A673 (cell line): ENCODE results near the gene ACTN4. TPM values are rescaled to one million over a fixed set of nuclear protein-coding genes. Genes with fewer than 3 reads are reported as not detected.
"Not testable (repeated sequence)": the region's sequence is repeated elsewhere in the genome, so short reads cannot be mapped to it uniquely, and the experiment has no call there.

Experiments used
- Bru-seq: library from RNA; stranded (reverse); fragments of 400-500 nt; gene quantifications from one replicate; lab custom pipeline; 2021; lab: Mats Ljungman, UMichigan
- BruChase-seq, 2 experiments: library from RNA; stranded (reverse); fragments of 400-500 nt; gene quantifications; one replicate each; lab custom pipeline; 2021; lab: Mats Ljungman, UMichigan
- BruUV-seq: library from RNA; stranded (reverse); fragments of 400-500 nt; replicated peaks from 2 replicates; lab custom pipeline; 2021; lab: Mats Ljungman, UMichigan
- CTCF ChIA-PET: fragments of 300-600 bp; sonication (Branson Sonifier 250); formaldehyde crosslinking; loops from one replicate; lab custom pipeline; 2022; ENCODE audit warnings: antibody characterized with exemption; lab: Charles Lee
- POLR2A ChIA-PET: fragments of 300-600 bp; sonication (Branson Sonifier 250); formaldehyde crosslinking; loops from one replicate; lab custom pipeline; 2022; ENCODE audit warnings: antibody characterized with exemption; ENCODE audit not compliant: low non-redundant PET; lab: Charles Lee
- DNase-seq: peaks from one replicate; pipeline ENCODE4 v3.0.0-alpha.2; 2015; ENCODE audit warnings: low spot score
- H3K27ac ChIP-seq: fragments of 200-600 bp; sonication (generic); 2 replicates; pipeline ENCODE4 v1.5.1; 2016; ENCODE audit warnings: mixed run types, low read depth, mild to moderate bottlenecking, mixed read lengths, antibody characterized with exemption, low read length; ENCODE audit not compliant: poor library complexity, severe bottlenecking
- H3K27me3 ChIP-seq: fragments of 200-600 bp; sonication (generic); replicated peaks from 2 replicates; pipeline ENCODE4 v1.6.1; 2017; ENCODE audit warnings: mixed run types, low read depth, mild to moderate bottlenecking, mixed read lengths, antibody characterized with exemption, low read length; ENCODE audit not compliant: insufficient read depth, poor library complexity
- H3K36me3 ChIP-seq: fragments of 200-600 bp; sonication (generic); 2 replicates; pipeline ENCODE4 v1.6.1; 2016; ENCODE audit warnings: mixed run types, mild to moderate bottlenecking, mixed read lengths, antibody characterized with exemption, low read length; ENCODE audit not compliant: insufficient read depth, poor library complexity, severe bottlenecking
- H3K4me1 ChIP-seq: fragments of 200-600 bp; sonication (generic); 2 replicates; pipeline ENCODE4 v1.6.1; 2017; ENCODE audit warnings: mixed run types, mild to moderate bottlenecking, mixed read lengths, antibody characterized with exemption, low read length; ENCODE audit not compliant: insufficient read depth, poor library complexity, severe bottlenecking
- H3K4me3 ChIP-seq: fragments of 200-600 bp; sonication (generic); 2 replicates; pipeline ENCODE4 v1.5.1; 2016; ENCODE audit warnings: low read depth, mixed run types, mild to moderate bottlenecking, mixed read lengths, low read length; ENCODE audit not compliant: poor library complexity, severe bottlenecking
- H3K9me3 ChIP-seq: fragments of 200-600 bp; sonication (generic); 2 replicates; pipeline ENCODE4 v1.6.1; 2016; ENCODE audit warnings: mixed run types, low read depth, mild to moderate bottlenecking, mixed read lengths, antibody characterized with exemption, low read length; ENCODE audit not compliant: poor library complexity, severe bottlenecking
- EZH2 ChIP-seq: fragments of 200-600 bp; sonication (generic); IDR thresholded peaks from 2 replicates; pipeline ENCODE4 v1.6.1; 2017; ENCODE audit warnings: borderline replicate concordance, low read depth, mild to moderate bottlenecking, mixed read lengths, antibody characterized with exemption, low read length; ENCODE audit not compliant: poor library complexity, severe bottlenecking
- intact Hi-C: fragments of 100-400 bp; cut with micrococcal nuclease; formaldehyde crosslinking; loops from one replicate; pipeline ENCODE4 v1.10.0; 2022; ENCODE audit not compliant: unreplicated experiment
- long read RNA-seq: library from polyadenylated mRNA; stranded (forward); transcript quantifications from one replicate; pipeline ENCODE4 v2.0.0, GENCODE V29; 2022
- total RNA-seq: library from RNA; stranded (reverse); gene quantifications from 2 replicates; pipeline ENCODE4 v1.2.3, GENCODE V29; 2021
- TF ChIP-seq, protein P1 (sequence below): fragments of 300-800, 200-600 bp; sonication (generic); conservative IDR thresholded peaks from 2 replicates; pipeline ENCODE4 v1.5.1; 2017; ENCODE audit warnings: low read depth, mild to moderate bottlenecking, antibody characterized with exemption, low read length, moderate library complexity, mixed read lengths

The ACTN4 gene
- total RNA-seq (370 and 397 TPM in 2 replicates), Bru-seq, nascent RNA (percentile 79 among the genes with signal in this experiment), BruChase-seq, experiment 1, labeled RNA remaining after a 2-hour chase (percentile 82 among the genes with signal in this experiment), BruChase-seq, experiment 2, labeled RNA remaining after a 6-hour chase (percentile 91 among the genes with signal in this experiment)
- long read RNA-seq, partial matches to known transcripts, result 3 of 21 reads
- long read RNA-seq, other reads (novel, unspliced or antisense), result 18 of 21 reads

DNA sequence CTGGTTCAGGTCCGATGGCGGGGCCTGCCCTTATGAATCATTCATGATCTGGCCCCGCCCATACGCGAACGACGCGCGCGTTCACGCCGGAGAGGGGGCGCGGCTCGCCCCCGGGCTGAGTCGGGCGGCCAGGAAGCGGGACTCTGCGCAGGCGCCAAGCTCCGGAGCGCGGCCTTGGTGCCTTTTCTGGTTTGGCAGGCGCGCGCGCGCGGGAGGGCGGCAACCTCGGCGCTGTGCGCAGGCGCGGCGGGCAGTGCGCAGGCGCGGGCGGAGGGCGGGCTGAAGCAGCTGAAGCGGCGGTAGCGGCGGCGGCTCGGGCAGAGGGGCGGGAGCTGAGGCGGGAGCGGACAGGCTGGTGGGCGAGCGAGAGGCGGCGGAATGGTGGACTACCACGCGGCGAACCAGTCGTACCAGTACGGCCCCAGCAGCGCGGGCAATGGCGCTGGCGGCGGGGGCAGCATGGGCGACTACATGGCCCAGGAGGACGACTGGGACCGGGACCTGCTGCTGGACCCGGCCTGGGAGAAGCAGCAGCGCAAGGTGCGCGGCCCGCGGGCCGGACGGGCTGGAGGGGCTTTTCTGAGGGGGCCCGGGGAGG lies at the start of gene ACTN4:
TSS of gene ACTN4 (plus strand) at position 282 of the 598 bp plus-strand sequence. CDS start at position 379, 97 bp downstream.
- Histone ChIP-seq H3K27ac (peak within 1 kb of the TSS; percentile 93), H3K4me1 (peaks cover 27% of the 10 kb centered on the region), H3K36me3 (no peaks in the 10 kb centered on the region), H3K4me3 (peak within 1 kb of the TSS; percentile 100), H3K9me3 (no peaks in the 10 kb centered on the region), H3K27me3 (no peaks in the 10 kb centered on the region)
- no TSS peak for BruUV-seq
- intact Hi-C loops, result no loop called here
- TF ChIP-seq EZH2, result no peak
- TF ChIP-seq, protein P1, sequence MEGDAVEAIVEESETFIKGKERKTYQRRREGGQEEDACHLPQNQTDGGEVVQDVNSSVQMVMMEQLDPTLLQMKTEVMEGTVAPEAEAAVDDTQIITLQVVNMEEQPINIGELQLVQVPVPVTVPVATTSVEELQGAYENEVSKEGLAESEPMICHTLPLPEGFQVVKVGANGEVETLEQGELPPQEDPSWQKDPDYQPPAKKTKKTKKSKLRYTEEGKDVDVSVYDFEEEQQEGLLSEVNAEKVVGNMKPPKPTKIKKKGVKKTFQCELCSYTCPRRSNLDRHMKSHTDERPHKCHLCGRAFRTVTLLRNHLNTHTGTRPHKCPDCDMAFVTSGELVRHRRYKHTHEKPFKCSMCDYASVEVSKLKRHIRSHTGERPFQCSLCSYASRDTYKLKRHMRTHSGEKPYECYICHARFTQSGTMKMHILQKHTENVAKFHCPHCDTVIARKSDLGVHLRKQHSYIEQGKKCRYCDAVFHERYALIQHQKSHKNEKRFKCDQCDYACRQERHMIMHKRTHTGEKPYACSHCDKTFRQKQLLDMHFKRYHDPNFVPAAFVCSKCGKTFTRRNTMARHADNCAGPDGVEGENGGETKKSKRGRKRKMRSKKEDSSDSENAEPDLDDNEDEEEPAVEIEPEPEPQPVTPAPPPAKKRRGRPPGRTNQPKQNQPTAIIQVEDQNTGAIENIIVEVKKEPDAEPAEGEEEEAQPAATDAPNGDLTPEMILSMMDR, result no peak
- peak; percentile 98 for DNase-seq
- CTCF ChIA-PET, result interaction anchor here (0.7 to 1.2 kb wide), 3 partner anchors 11 to 244 kb away, joined by 3 to 14 read pairs (median 3); partner anchors contain the start of gene FAM98C
- POLR2A ChIA-PET, result interaction anchor here (0.5 to 0.6 kb wide), 3 partner anchors 33 to 1958 kb away, joined by 3 to 8 read pairs (median 3); no protein-coding TSS in a partner anchor

DNA sequence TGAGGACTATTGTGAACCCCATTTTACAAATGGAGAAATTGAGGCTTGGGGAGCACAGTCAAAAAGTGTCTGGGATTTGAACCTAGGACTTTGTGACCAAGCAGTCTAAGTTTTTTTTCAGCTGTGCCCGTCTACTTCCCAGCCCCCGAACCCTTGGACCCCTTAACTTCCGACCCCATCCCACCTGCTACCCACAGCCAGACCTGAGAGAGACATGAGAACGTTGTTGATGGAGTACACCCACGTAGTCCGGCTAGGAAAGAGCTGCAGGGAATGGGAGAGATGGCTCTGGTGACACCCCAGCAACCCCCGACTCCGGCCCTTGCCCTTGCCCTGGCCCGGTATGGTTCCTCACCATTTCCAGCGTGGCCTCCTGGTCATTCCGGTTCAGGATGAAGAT lies 47.7 kb upstream of the ACTN4 start:
- no peak for DNase-seq

DNA sequence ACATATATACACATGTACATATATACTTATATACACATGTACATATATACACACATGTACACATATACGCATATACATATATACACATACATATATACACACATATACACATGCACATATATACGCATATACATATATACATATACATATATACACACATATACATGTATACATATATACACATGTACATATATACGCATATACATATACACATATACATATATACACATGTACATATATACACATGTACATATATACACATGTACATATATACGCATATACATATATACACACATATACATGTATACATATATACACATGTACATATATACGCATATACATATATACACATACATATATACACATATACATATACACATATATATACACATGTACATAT lies 44.6 kb upstream of the ACTN4 start:
- H3K27me3 ChIP-seq, intact Hi-C loops, H3K4me1 ChIP-seq, H3K36me3 ChIP-seq, H3K27ac ChIP-seq, POLR2A ChIA-PET, BruUV-seq, H3K4me3 ChIP-seq, H3K9me3 ChIP-seq, DNase-seq, CTCF ChIA-PET: not testable (repeated sequence)

More for the DNA sequence above, 47.7 kb upstream of the ACTN4 start:
- H3K9me3 ChIP-seq, result no peaks in the 10 kb centered on the region
- BruUV-seq, result no TSS peak
- ChIA-PET CTCF (no interaction called here), POLR2A (no interaction called here)
- H3K4me1 ChIP-seq, result no peaks in the 10 kb centered on the region
- TF ChIP-seq EZH2, result no peak
- TF ChIP-seq, protein P1, result no peak
- no peaks in the 10 kb centered on the region for H3K36me3 ChIP-seq
- intact Hi-C loops, result no loop called here
- H3K27me3 ChIP-seq, result no peaks in the 10 kb centered on the region
- no peak overlapping the region for H3K27ac ChIP-seq
- no peak overlapping the region for H3K4me3 ChIP-seq
